Bronchial epithelial cell (primary cell): Measurements from ENCODE around the gene TCF7L2. TPM values are rescaled to one million over a fixed set of nuclear protein-coding genes. Genes with fewer than 3 reads are reported as not detected.

Experiments
- DNase-seq: peaks from one replicate; pipeline ENCODE4 v3.0.0-alpha.2; 2010; ENCODE audit warnings: low read depth
- FAIRE-seq: peaks from 2 replicates; lab custom pipeline; 2011; peaks lifted over from hg19 to GRCh38; lab: Jason Lieb, UNC
- H3K27me3 ChIP-seq: 2 replicates; pipeline ENCODE4 v1.5.1; 2011; ENCODE audit warnings: low read length; ENCODE audit not compliant: control insufficient read depth, insufficient read depth
- H3K36me3 ChIP-seq: 2 replicates; pipeline ENCODE4 v1.5.1; 2011; ENCODE audit warnings: low read length; ENCODE audit not compliant: control insufficient read depth, insufficient read depth
- H3K4me3 ChIP-seq: 2 replicates; pipeline ENCODE4 v1.5.1; 2011; ENCODE audit warnings: mild to moderate bottlenecking, low read depth, low read length, control low read depth
- CTCF ChIP-seq: IDR thresholded peaks from 2 replicates; pipeline ENCODE4 v1.5.1; 2011; ENCODE audit warnings: mild to moderate bottlenecking, moderate library complexity, low read length, control low read depth, inconsistent platforms; ENCODE audit not compliant: insufficient read depth, severe bottlenecking
- total RNA-seq: library from RNA; depleted of rRNA; stranded (reverse); fragments of >200 nt; gene quantifications from 2 replicates; pipeline ENCODE4 v1.2.1, GENCODE V29; 2014

TCF7L2 gene
- total RNA-seq, 1 donor from 2014 or later = 1.1 TPM

GRCh38 chr10:113113918-113114317 lies 163.9 kb downstream of the TCF7L2 start:
- FAIRE-seq (no peak), DNase-seq (no peak)
- no peaks in the 10 kb centered on the region for H3K27me3 ChIP-seq
- no peak for TF ChIP-seq CTCF
- no peaks in the 10 kb centered on the region for H3K36me3 ChIP-seq
- no peak overlapping the region for H3K4me3 ChIP-seq

- no peak for TF ChIP-seq CTCF
- Histone ChIP-seq H3K36me3 (no peaks in the 10 kb centered on the region), H3K4me3 (no peak overlapping the region), H3K27me3 (no peaks in the 10 kb centered on the region)
- FAIRE-seq (no peak), DNase-seq (no peak)
Observed at GRCh38 chr10:113115556-113115955, 165.5 kb downstream of the TCF7L2 start.

- DNase-seq = no peak
- H3K4me3 ChIP-seq = no peak overlapping the region
- TF ChIP-seq CTCF = no peak
- H3K27me3 ChIP-seq = no peaks in the 10 kb centered on the region
- H3K36me3 ChIP-seq = no peaks in the 10 kb centered on the region
- FAIRE-seq = no peak
Observed at GRCh38 chr10:113118882-113119281, 168.8 kb downstream of the TCF7L2 start.

GRCh38 chr10:113119801-113120200 lies 169.8 kb downstream of the TCF7L2 start:
- DNase-seq (no peak), FAIRE-seq (no peak)
- no peak for TF ChIP-seq CTCF

GRCh38 chr10:113121153-113121552 lies 171.1 kb downstream of the TCF7L2 start:
- no peak for FAIRE-seq

More at GRCh38 chr10:113119801-113120200, 169.8 kb downstream of the TCF7L2 start:
- Histone ChIP-seq H3K36me3 (no peaks in the 10 kb centered on the region), H3K27me3 (no peaks in the 10 kb centered on the region), H3K4me3 (no peak overlapping the region)

More at GRCh38 chr10:113121153-113121552, 171.1 kb downstream of the TCF7L2 start:
- no peak for TF ChIP-seq CTCF
- no peak for DNase-seq
- Histone ChIP-seq H3K27me3 (no peaks in the 10 kb centered on the region), H3K4me3 (no peak overlapping the region), H3K36me3 (no peaks in the 10 kb centered on the region)
